ENCODE results near the gene LIN7C. TPM values are rescaled to one million over a fixed set of nuclear protein-coding genes. Genes with fewer than 3 reads are reported as not detected.

Gene LIN7C
- 41.7 and 42.7 TPM in 2 replicates for total RNA-seq (2021; fragmentation: NEBNext Ultra II Directional; extraction: Animal tissue kit (Norgen Biotek cat#: 25700))
- polyA plus RNA-seq (2011; rRNA removed): 8.3 and 10.5 TPM in 2 replicates
- 11.8 TPM for polyA plus RNA-seq (2011; cell fraction: cytosol; rRNA removed)
- 3.3 TPM for polyA plus RNA-seq (2011; cell fraction: nucleus; rRNA removed)
- 4.0 to 11.3 TPM (median 4.7 TPM) in 4 replicates for polyA plus RNA-seq (2012, experiment 1 of 2)
- 1.4 TPM for polyA plus RNA-seq (2012, experiment 2 of 2)
- polyA plus RNA-seq (2013, experiment 1 of 2): 19.6 TPM
- polyA plus RNA-seq (2013, experiment 2 of 2): 18.3 TPM
- polyA minus RNA-seq (2011; rRNA and poly(A)+ RNA removed): 8.1 and 9.9 TPM in 2 replicates
- 10.2 TPM for polyA minus RNA-seq (2011; cell fraction: cytosol; rRNA and poly(A)+ RNA removed)
- 10.8 TPM for polyA minus RNA-seq (2011; cell fraction: nucleus; rRNA and poly(A)+ RNA removed)
- long read RNA-seq, experiment 1, full-length matches to known transcripts: 2 of 16 reads
- long read RNA-seq, experiment 1, partial matches to known transcripts: 1 of 16 reads
- long read RNA-seq, experiment 1, other reads (novel, unspliced or antisense): 13 of 16 reads
- long read RNA-seq, experiment 2, full-length matches to known transcripts: 27 of 33 reads
- long read RNA-seq, experiment 2, partial matches to known transcripts: 3 of 33 reads
- long read RNA-seq, experiment 2, other reads (novel, unspliced or antisense): 3 of 33 reads

GRCh38 chr11:27506200-27507182 is at the start of gene LIN7C:
Gene LIN7C, minus strand, starts transcription at chr11:27506769. Its CDS starts 17 bp downstream, at chr11:27506752.
- Histone ChIP-seq H2BK12ac (ENCODE audit: low read depth, low read length) (peak within 1 kb of the TSS; percentile 91), H3K4me2 (ENCODE audit: insufficient read depth in 1 of 2, low read depth in 2 of 2, low read length in 2 of 2) (peak within 1 kb of the TSS; percentile 76 to 90), H3K4me1 (replicated peaks in 1 of 4; ENCODE audit: control insufficient read depth in 3 of 4, insufficient read depth in 4 of 4, low read length in 3 of 4) (peaks cover 2 to 5% (median 3%) of the 10 kb centered on the region in 4 experiments; a peak in 5 of 7 replicates), H3K27me3 (replicated peaks in 1 of 4; ENCODE audit: control insufficient read depth in 3 of 4, extremely low read depth in 1 of 4, insufficient read depth in 3 of 4, low read length in 3 of 4) (no peaks in the 10 kb centered on the region), H2AK5ac (ENCODE audit: low read depth, low read length) (0 out of 2 replicates have a peak within 1 kb of the TSS, but pooled peaks have one; percentile 55), H4K8ac (ENCODE audit: extremely low read depth, insufficient read depth, low read length) (peak within 1 kb of the TSS; percentile 96), H4K5ac (ENCODE audit: insufficient read length, low read depth, low read length) (peak within 1 kb of the TSS; percentile 51), H3K9me3 (ENCODE audit: insufficient read depth in 2 of 2, low read depth in 1 of 2, low read length in 1 of 2) (no peaks in the 10 kb centered on the region), H2BK20ac (ENCODE audit: low read length) (no peak within 1 kb of the TSS), H3K18ac (ENCODE audit: extremely low read depth, low read length) (peak within 1 kb of the TSS; percentile 99), H2AFZ (ENCODE audit: low read length) (peak within 1 kb of the TSS; percentile 96), H3K4ac (replicated peaks; ENCODE audit: insufficient read length, low read depth, low read length) (peak within 1 kb of the TSS; percentile 6), H3K23ac (ENCODE audit: insufficient read length) (no peak within 1 kb of the TSS), H3K36me3 (ENCODE audit: control insufficient read depth in 2 of 4, insufficient read depth in 4 of 4, low read length in 3 of 4) (peaks cover under 1 to 8% (median 2%) of the 10 kb centered on the region in 4 experiments; a peak in 4 of 8 replicates), H3K27ac (ENCODE audit: low read depth, low read length) (peak within 1 kb of the TSS; percentile 95), H3K4me3 (ENCODE audit: extremely low read depth in 1 of 4, insufficient read depth in 2 of 4, low read depth in 3 of 4, low read length in 4 of 4) (peak within 1 kb of the TSS; percentile 83 to 99 (median 99)), H2BK120ac (replicated peaks; ENCODE audit: low read depth, low read length) (no peak within 1 kb of the TSS), H2BK15ac (ENCODE audit: low read length) (peak within 1 kb of the TSS; percentile 90; the same call in 1 of the 2 replicates), H4K91ac (replicated peaks; ENCODE audit: insufficient read length, low read length) (peak within 1 kb of the TSS; percentile 83), H2BK5ac (ENCODE audit: low read depth, low read length) (peak within 1 kb of the TSS; percentile 97), H3K79me1 (ENCODE audit: low read depth, low read length) (peaks cover 10% of the 10 kb centered on the region; the same call in 1 of the 2 replicates), H3K79me2 (ENCODE audit: control insufficient read depth in 1 of 2, insufficient read depth in 2 of 2, low read length in 2 of 2) (peaks cover 3 to 38% of the 10 kb centered on the region in 2 experiments), H3K23me2 (ENCODE audit: low read depth, low read length) (peaks cover 10% of the 10 kb centered on the region), H3K56ac (replicated peaks; ENCODE audit: insufficient read length, low read depth, low read length) (peak within 1 kb of the TSS; percentile 28), H4K20me1 (replicated peaks in 1 of 2; ENCODE audit: control insufficient read depth in 1 of 2, insufficient read depth in 2 of 2, low read length in 2 of 2) (peaks cover 0 to 8% of the 10 kb centered on the region in 2 experiments), H3K9ac (replicated peaks in 1 of 4; ENCODE audit: extremely low read depth in 1 of 4, low read depth in 3 of 4, low read length in 3 of 4) (peak within 1 kb of the TSS; percentile 90 to 98 (median 98)), H3K14ac (ENCODE audit: insufficient read length) (no peak within 1 kb of the TSS)
- ChIA-PET POLR2A (ENCODE audit: partially characterized antibody) (interaction anchor here (0.7 to 1.5 kb wide), 10 partner anchors 10 to 292 kb away, joined by 3 to 4 read pairs (median 3); no protein-coding TSS in a partner anchor), CTCF (ENCODE audit: partially characterized antibody) (interaction anchor here (1.1 to 1.4 kb wide), 3 partner anchors 9 to 22 kb away, joined by 3 read pairs; no protein-coding TSS in a partner anchor)
- DNase-seq (ENCODE audit: low read depth in 1 of 2, low spot score in 2 of 2): peak; percentile 90 to 91
- WGBS, 2 experiments (ENCODE audit: extremely low coverage in 1 of 2, insufficient coverage in 1 of 2, insufficient read length in 1 of 2, insufficient replicate concordance in 2 of 2, low coverage in 1 of 2, low lambda C conversion rate in 2 of 2, missing lambda C conversion rate in 1 of 2): 2% methylated on average over 54 of the region's 60 CpGs; no CpG with 5 or more reads in 1 of the 2 experiments
- FAIRE-seq: no peak
- TF ChIP-seq ATF3 (IDR thresholded peaks at IDR 0.05; ENCODE audit: insufficient read depth, low read depth, low read length) (no peak), SP4 (IDR thresholded peaks at IDR 0.05; ENCODE audit: low read length) (no peak; the same call in 1 of the 2 replicates), SP2 (IDR thresholded peaks at IDR 0.05; ENCODE audit: low read length) (no peak), RFX5 (IDR thresholded peaks at IDR 0.05; ENCODE audit: borderline replicate concordance, low read depth, low read length) (no peak), KDM4A (IDR thresholded peaks at IDR 0.05; ENCODE audit: low read depth, low read length, severe bottlenecking) (peak; percentile 88), SP1 (IDR thresholded peaks at IDR 0.05; ENCODE audit: low read depth, low read length) (no peak), POLR2AphosphoS5 (IDR thresholded peaks at IDR 0.05; ENCODE audit: low read depth, low read length) (peak; percentile 97)
